ENCODE measurements around the gene ISYNA1. TPM values are rescaled to one million over a fixed set of nuclear protein-coding genes. Genes with fewer than 3 reads are reported as not detected.

The ISYNA1 gene
- total RNA-seq, 1 donor from 2014 or later, result 30.6 TPM

- peaks cover 25% of the 10 kb centered on the region for H3K36me3 ChIP-seq
- peaks cover 69% of the 10 kb centered on the region for H3K4me1 ChIP-seq
- H3K9me3 ChIP-seq, result no peaks in the 10 kb centered on the region
- intact Hi-C loops (cut with DNase I), result no loop called here
- H3K27ac ChIP-seq, result peak overlapping the region; percentile 20
- DNase-seq (no peak), ATAC-seq (no peak)
- no peaks in the 10 kb centered on the region for H3K27me3 ChIP-seq (ENCODE audit: low read depth)
- H3K4me3 ChIP-seq, result no peak overlapping the region
- no peak for TF ChIP-seq CTCF (IDR thresholded peaks at IDR 0.05)
These were observed 35.2 kb upstream of the ISYNA1 start for GRCh38 chr19:18473003-18473705.

- Histone ChIP-seq H3K4me3 (no peak overlapping the region), H3K27ac (no peak overlapping the region), H3K27me3 (ENCODE audit: low read depth) (no peaks in the 10 kb centered on the region), H3K9me3 (no peaks in the 10 kb centered on the region), H3K36me3 (peaks cover 25% of the 10 kb centered on the region), H3K4me1 (peaks cover 58% of the 10 kb centered on the region)
- intact Hi-C loops (cut with DNase I), result no loop called here
- no peak for DNase-seq
- no peak for TF ChIP-seq CTCF (IDR thresholded peaks at IDR 0.05)
- ATAC-seq, result no peak
These were observed 32.9 kb upstream of the ISYNA1 start for GRCh38 chr19:18470787-18471186.

- Histone ChIP-seq H3K9me3 (no peaks in the 10 kb centered on the region), H3K27me3 (ENCODE audit: low read depth) (no peaks in the 10 kb centered on the region), H3K4me1 (peaks cover 58% of the 10 kb centered on the region), H3K4me3 (no peak overlapping the region), H3K27ac (no peak overlapping the region), H3K36me3 (peaks cover 34% of the 10 kb centered on the region)
- peak; percentile 82 for TF ChIP-seq CTCF (IDR thresholded peaks at IDR 0.05)
- intact Hi-C loops (cut with DNase I), result no loop called here
- ATAC-seq (peak; percentile 59 to 67), DNase-seq (peak; percentile 77)
These were observed 31.3 kb upstream of the ISYNA1 start for GRCh38 chr19:18469069-18469846.

GRCh38 chr19:18468517-18468916 lies 30.6 kb upstream of the ISYNA1 start:
- peaks cover 34% of the 10 kb centered on the region for H3K36me3 ChIP-seq
- H3K9me3 ChIP-seq, result no peaks in the 10 kb centered on the region
- no peak overlapping the region for H3K4me3 ChIP-seq
- intact Hi-C loops (cut with DNase I), result no loop called here
- H3K27me3 ChIP-seq (ENCODE audit: low read depth), result no peaks in the 10 kb centered on the region
- no peak for TF ChIP-seq CTCF (IDR thresholded peaks at IDR 0.05)
- no peak overlapping the region for H3K27ac ChIP-seq
- DNase-seq, result no peak
- ATAC-seq, result no peak
- H3K4me1 ChIP-seq, result peaks cover 55% of the 10 kb centered on the region

- intact Hi-C loops (cut with DNase I), result no loop called here
- Histone ChIP-seq H3K27me3 (ENCODE audit: low read depth) (no peaks in the 10 kb centered on the region), H3K9me3 (no peaks in the 10 kb centered on the region), H3K27ac (no peak overlapping the region), H3K4me3 (no peak overlapping the region), H3K4me1 (peaks cover 49% of the 10 kb centered on the region), H3K36me3 (peaks cover 35% of the 10 kb centered on the region)
- ATAC-seq (no peak), DNase-seq (no peak)
- TF ChIP-seq CTCF (IDR thresholded peaks at IDR 0.05), result no peak
These were observed 30.0 kb upstream of the ISYNA1 start for GRCh38 chr19:18467978-18468377.

Data from lower lobe of right lung (tissue), 2 donors.